Activated naive CD8-positive, alpha-beta T cell (primary cell): Measurements from ENCODE around the gene GPR84.
"Not testable (repeated sequence)": the region's sequence is repeated elsewhere in the genome, so short reads cannot be mapped to it uniquely, and the experiment has no call there.

ENCODE experiments used
- H3K27ac Mint-ChIP-seq: one replicate; pipeline ENCODE4 v1.8.0; 2021; ENCODE audit warnings: mixed read lengths
- H3K27me3 Mint-ChIP-seq: one replicate; pipeline ENCODE4 v1.8.0; 2021; ENCODE audit warnings: mixed read lengths
- H3K36me3 Mint-ChIP-seq: one replicate; pipeline ENCODE4 v1.8.0; 2021; ENCODE audit warnings: mixed read lengths
- H3K4me1 Mint-ChIP-seq: one replicate; pipeline ENCODE4 v1.8.0; 2021; ENCODE audit warnings: low read depth, mixed read lengths
- H3K4me3 Mint-ChIP-seq: one replicate; pipeline ENCODE4 v1.8.0; 2021; ENCODE audit warnings: mild to moderate bottlenecking, mixed read lengths
- H3K9me3 Mint-ChIP-seq: one replicate; pipeline ENCODE4 v1.8.0; 2021; ENCODE audit warnings: low read depth, mixed read lengths

The GPR84 gene

DNA sequence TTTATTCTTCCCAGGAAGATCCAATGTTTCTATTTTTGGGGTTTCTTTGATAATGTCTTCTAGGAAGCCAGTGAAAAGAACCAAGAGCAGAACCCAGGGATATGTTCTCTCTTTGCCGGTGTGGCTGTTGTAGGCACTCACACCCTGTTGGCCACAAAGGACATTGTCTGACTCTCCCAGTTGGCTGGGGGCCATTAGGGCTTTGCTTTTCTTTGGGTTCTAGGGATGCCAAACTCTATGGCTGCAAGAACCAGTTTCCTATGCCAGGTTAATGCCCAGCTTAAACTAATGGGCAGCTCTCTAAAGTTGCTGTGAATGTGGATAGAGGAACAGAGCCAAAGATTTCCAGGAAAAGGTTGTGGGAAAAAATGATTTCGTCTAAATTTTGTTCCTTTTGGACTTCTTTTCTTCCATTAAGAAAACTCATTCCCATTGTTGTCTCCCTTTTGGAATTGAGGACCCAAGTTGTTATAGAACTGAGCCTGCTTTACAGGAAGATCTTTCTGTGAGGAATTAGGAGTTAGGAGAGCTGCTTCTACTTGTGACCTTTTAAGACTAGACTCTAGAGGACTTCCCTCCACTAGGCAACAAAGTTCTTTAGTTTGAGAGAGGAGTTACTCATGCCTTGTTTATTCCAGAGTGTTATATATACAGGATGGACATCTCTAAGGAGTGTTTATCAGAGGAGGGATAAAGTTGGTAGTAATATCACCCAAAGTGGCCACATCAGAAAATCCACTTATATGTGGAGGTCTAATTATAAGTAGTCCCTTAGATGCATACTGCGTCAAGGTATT, 26.2 kb downstream of the GPR84 start:
- peak overlapping the region; percentile 30 for H3K27ac Mint-ChIP-seq
- peaks cover 9% of the 10 kb centered on the region for H3K36me3 Mint-ChIP-seq
- no peaks in the 10 kb centered on the region for H3K9me3 Mint-ChIP-seq
- H3K27me3 Mint-ChIP-seq = no peaks in the 10 kb centered on the region
- no peak overlapping the region for H3K4me3 Mint-ChIP-seq
- H3K4me1 Mint-ChIP-seq = peaks cover 19% of the 10 kb centered on the region

DNA sequence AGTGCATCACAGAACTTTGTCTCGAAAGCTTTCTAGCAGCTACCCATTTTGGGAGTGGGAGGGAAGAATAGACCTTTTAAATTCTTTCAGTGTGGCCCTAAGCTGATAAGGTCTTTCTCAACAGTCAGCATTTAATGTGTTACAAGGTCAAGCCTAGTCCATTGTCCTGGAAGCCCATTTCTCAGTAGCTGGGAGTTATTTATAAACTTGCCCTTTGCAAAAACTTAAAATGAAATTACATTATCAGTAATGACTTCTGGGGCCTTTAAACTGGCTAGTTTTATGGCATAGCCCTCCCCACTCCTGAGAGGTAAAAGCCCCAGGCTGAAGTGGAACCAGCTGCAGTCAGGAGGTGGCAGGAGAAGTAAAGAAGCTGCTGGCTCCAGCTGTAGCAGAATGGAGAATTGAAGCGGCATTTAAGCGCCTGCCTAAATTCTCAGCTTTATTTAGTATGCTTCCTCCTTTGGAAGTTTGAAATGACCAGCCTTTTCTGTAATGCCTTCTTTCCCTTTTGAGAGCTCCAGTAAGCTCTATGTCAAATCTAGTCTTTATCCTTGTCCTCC, 26.9 kb downstream of the GPR84 start:
- peak overlapping the region; percentile 30 for H3K27ac Mint-ChIP-seq
- no peaks in the 10 kb centered on the region for H3K27me3 Mint-ChIP-seq
- no peak overlapping the region for H3K4me3 Mint-ChIP-seq
- H3K36me3 Mint-ChIP-seq = peaks cover 9% of the 10 kb centered on the region
- H3K4me1 Mint-ChIP-seq = peaks cover 22% of the 10 kb centered on the region
- H3K9me3 Mint-ChIP-seq = no peaks in the 10 kb centered on the region

DNA sequence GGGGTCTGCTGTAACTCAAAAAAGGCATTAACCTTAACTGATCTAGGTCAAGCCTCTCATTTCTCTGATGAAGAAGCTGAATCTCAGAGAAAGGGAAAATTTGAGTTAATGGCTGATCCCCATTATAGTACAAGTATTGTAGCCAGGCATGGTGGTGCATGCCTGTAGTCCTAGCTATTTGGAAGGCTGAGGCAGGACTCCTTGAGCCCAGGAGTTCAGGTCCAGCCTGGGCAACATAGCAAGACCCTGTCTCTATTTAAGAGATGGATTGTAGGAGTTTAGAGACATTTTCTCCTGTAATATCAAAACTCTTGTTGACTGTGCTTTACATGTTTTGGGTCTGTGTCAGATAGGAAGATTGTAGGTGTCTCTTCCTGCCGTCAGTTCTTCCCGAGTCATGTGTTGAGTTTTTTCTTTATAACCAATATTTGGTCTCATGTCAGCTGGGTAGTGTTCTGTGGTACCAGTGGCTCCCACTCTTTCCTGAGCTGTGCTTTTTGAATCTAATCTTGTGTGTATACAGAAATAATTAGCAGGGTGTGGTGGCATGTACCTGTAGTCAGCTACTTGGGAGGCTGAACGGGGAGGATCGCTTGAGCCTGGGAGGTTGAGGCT, 30.8 kb downstream of the GPR84 start:
- peaks cover 44% of the 10 kb centered on the region for H3K4me1 Mint-ChIP-seq
- H3K27me3 Mint-ChIP-seq = no peaks in the 10 kb centered on the region
- H3K27ac Mint-ChIP-seq = no peak overlapping the region
- no peak overlapping the region for H3K4me3 Mint-ChIP-seq
- H3K36me3 Mint-ChIP-seq = peaks cover 3% of the 10 kb centered on the region
- H3K9me3 Mint-ChIP-seq = no peaks in the 10 kb centered on the region

DNA sequence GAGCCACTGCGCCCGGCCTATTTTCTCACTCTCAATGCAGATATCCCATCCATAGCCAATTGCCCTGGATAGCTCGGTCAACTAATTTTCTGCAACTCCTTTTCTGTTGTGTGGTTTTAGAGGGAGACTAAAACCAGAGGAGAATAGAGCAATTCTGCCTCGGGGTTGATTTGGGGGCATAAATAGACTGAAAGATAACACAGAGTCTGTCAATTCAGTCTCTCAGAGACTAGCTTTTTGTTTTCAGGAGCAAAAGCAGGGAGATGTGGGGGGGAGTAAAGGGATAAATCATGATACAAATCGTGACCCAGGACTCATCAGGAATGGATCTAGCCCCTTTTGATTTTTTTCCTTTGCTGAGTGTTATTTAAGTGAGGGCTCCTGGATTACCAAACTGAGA, 32.8 kb downstream of the GPR84 start:
- Mint-ChIP-seq H3K4me1 (peaks cover 50% of the 10 kb centered on the region), H3K9me3 (no peaks in the 10 kb centered on the region), H3K36me3 (peaks cover 3% of the 10 kb centered on the region), H3K27me3 (no peaks in the 10 kb centered on the region), H3K4me3 (no peak overlapping the region), H3K27ac (peak overlapping the region; percentile 8)

DNA sequence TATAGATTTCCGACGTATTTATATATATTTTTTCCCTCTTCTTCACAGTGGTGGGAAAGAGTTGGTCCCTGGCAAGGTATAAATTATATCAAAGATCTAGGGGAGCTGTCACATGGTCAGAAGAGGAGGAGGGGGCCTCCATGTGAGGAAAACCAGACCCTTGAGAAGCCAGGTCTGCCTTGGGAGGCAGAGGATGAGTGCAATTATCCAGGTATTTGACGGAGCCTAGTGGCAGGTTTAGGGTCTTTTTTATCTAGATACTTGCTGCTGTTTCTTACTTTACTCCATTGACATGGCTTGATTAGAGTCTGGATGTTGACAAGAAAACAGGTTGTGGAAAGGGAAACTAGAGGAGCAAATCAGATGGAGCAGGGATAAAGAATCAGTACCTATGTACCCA, 33.8 kb downstream of the GPR84 start:
- Mint-ChIP-seq H3K4me1 (peaks cover 54% of the 10 kb centered on the region), H3K4me3 (no peak overlapping the region), H3K9me3 (no peaks in the 10 kb centered on the region)

DNA sequence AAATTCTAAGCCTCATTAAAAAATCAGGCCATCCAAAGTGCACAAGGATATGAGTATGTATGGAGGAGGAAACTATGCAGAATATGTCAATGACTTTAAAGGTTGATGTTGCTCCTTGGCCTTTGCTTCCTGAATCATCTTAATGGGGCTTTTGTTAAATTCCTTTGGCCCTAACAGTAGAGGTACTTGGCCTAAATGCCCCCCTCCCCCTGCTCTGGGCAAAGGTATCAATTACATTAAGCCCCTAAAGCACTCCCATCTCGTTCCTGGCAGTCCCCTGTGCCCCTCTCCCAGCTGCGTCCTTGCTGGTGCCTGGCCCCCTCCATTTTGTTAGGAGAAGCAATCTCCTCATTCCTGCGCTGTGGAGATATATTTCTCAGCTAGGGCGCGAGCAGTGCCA, 34.5 kb downstream of the GPR84 start:
- Mint-ChIP-seq H3K4me3 (no peak overlapping the region), H3K4me1 (peaks cover 60% of the 10 kb centered on the region), H3K27ac (peak overlapping the region; percentile 78), H3K36me3 (peaks cover 3% of the 10 kb centered on the region), H3K27me3 (no peaks in the 10 kb centered on the region), H3K9me3 (no peaks in the 10 kb centered on the region)

More for the DNA sequence above, 33.8 kb downstream of the GPR84 start:
- no peaks in the 10 kb centered on the region for H3K27me3 Mint-ChIP-seq
- peak overlapping the region; percentile 78 for H3K27ac Mint-ChIP-seq
- peaks cover 3% of the 10 kb centered on the region for H3K36me3 Mint-ChIP-seq

DNA sequence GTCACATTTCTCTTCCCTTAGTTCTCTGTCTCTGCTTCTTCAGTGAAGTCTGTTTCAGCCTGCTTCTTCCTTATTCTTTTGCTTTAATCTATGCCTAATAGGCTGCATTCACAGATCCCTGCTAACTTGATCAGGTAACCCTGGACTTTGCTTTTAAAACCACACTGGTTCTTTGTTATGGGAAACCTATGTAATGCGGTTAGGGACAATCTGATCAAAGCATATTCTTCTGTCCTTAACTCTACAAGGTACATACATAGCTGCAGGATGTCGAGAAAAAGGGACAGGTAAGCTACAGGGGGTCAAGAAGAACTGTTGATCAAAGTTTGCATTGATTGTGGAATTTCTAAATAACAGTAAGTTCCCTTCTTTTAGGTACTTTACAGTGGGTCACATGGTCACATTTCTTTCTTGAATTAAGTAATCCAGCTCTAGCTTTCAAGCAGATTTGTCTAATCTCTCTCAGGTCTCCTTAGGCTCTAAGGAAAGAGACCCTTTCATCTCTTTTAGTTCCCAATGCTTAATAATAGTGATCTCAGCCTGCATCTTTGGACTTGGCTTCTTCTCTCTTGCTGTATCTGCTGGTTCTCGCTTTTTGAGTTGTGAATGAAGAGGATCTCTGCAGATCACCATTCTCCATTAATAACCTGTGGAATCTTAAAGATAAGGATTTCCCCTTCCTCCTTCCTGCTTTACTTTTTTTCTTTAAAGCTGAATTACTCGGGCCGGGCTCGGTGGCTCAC, 35.5 kb downstream of the GPR84 start:
- Mint-ChIP-seq H3K27me3 (no peaks in the 10 kb centered on the region), H3K27ac (peak overlapping the region; percentile 76), H3K36me3 (peaks cover 3% of the 10 kb centered on the region), H3K4me1 (peaks cover 63% of the 10 kb centered on the region), H3K9me3 (no peaks in the 10 kb centered on the region), H3K4me3 (peak overlapping the region; percentile 45)

DNA sequence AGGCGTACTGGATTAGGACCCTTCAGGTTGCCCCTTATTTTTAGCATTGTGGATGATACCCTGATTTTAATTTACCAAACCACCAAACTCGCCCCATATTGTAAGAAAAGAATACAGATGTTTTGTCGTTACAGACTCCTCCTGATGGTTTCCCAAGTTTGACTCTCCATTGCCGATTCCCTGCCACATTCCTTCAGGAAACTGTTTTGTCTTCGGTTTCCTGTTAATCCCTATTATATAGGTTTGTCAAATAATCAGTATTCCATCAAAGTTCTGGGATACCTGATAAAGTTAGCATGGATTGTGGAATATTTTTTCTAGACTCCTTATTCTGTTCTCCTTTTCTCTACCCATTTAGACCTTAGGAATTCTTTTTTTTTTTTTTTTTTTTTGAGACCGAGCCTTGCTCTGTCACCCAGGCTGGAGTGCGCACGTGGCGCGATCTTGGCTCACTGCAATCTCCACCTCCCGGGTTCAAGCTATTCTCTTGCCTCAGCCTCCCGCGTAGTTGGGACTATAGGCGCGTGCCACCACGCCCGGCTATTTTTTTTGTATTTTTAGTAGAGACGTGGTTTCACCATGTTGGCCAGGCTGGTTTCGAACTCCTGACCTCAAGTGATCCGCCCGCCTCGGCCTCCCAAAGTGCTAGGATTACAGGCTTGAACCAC, 38.7 kb downstream of the GPR84 start:
- H3K36me3 Mint-ChIP-seq, H3K9me3 Mint-ChIP-seq, H3K27me3 Mint-ChIP-seq: not testable (repeated sequence)
- Mint-ChIP-seq H3K27ac (peak overlapping the region; percentile 97), H3K4me1 (peaks cover 44% of the 10 kb centered on the region), H3K4me3 (peak overlapping the region; percentile 99)

DNA sequence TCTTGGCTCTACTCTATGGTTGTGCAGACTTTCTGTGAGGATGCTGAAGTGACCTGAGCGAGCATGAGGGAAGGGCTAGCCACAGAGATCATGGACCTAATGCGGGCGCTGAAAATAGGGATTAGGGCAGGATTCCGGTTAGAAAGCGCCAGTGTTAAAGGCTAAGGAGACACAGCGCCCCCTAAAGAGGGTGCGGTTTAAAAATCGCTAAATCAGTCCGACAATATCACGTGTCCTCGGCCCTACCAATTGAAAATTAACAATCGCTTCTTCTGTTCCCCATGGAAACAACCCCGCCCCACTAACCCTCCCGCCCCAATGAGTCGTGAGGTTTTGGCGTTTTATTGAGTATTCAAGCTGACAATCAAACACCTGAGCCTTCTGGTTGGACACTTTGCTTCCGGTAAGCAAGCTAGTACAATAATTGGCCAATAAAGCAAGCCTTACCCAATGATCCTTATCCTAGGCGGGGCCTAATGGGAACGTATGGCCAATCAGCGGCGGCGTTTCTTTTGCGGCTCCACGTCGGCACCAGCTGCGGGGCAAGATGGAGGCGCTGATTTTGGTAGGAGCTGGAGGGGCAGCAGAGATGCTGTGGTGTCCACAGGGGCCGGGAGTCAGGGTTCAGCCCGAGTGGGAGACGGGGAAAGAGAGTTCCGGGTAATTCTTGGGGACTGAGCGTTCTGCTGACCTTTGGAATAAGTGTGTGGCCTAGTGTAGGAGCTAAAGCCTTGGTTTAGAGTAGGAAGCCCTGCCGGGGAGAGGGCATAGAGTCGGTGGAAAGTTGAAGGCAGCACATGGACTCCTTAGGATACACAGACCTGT, 39.5 kb downstream of the GPR84 start, which contains the start of gene COPZ1:
COPZ1 (plus strand) TSS at position 515 of the 825 bp plus-strand sequence; CDS start at position 548, 33 bp downstream.
- peak within 1 kb of the TSS; percentile 97 for H3K27ac Mint-ChIP-seq
- H3K36me3 Mint-ChIP-seq = no peaks in the 10 kb centered on the region
- H3K27me3 Mint-ChIP-seq = no peaks in the 10 kb centered on the region
- no peaks in the 10 kb centered on the region for H3K9me3 Mint-ChIP-seq
- H3K4me3 Mint-ChIP-seq = peak within 1 kb of the TSS; percentile 99
- peaks cover 37% of the 10 kb centered on the region for H3K4me1 Mint-ChIP-seq

DNA sequence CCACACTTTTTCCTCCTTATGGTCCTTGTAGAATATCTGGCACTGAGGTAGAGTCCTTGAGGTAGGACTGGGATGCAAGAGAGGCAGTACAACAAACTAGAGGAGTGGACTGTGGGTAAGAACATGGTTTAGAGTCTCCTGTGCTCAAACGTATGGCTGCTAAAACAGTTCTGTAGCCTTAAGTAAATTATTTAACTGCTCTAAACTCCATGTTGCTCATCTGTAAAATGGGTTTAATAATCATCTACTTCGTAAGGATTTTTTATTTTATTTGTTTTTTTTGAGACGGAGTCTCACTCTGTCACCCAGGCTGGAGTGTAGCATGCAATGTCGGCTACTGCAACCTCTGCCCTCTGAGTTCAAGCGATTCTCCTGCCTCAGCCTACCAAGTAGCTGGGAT, 42.9 kb downstream of the GPR84 start:
- no peak overlapping the region for H3K4me3 Mint-ChIP-seq
- H3K27me3 Mint-ChIP-seq = no peaks in the 10 kb centered on the region
- no peaks in the 10 kb centered on the region for H3K36me3 Mint-ChIP-seq
- peaks cover 15% of the 10 kb centered on the region for H3K4me1 Mint-ChIP-seq
- H3K9me3 Mint-ChIP-seq = no peaks in the 10 kb centered on the region
- no peak overlapping the region for H3K27ac Mint-ChIP-seq
